Measurements from ENCODE around the gene C11orf21. TPM values are rescaled to one million over a fixed set of nuclear protein-coding genes. Genes with fewer than 3 reads are reported as not detected.

The C11orf21 gene
- total and polyA plus RNA-seq, 2 of the 8 experiments (the other 6 are each of a cell fraction or from before 2014, with no cell fraction given): not detected

- H3K9me3 ChIP-seq (ENCODE audit: insufficient read depth in 2 of 2, low read depth in 1 of 2, low read length in 1 of 2): peaks cover 0 to 12% of the 10 kb centered on the region in 2 experiments; a peak in 1 of 4 replicates
- POLR2A ChIA-PET (ENCODE audit: partially characterized antibody): no interaction called here
- H3K27ac ChIP-seq (ENCODE audit: low read depth, low read length): no peak overlapping the region
- H3K79me1 ChIP-seq (ENCODE audit: low read depth, low read length): no peaks in the 10 kb centered on the region
- H3K23me2 ChIP-seq (ENCODE audit: low read depth, low read length): peaks cover 8% of the 10 kb centered on the region; the same call in 1 of the 2 replicates
- peak overlapping the region in 3 of 4 experiments; percentile 15 to 67 (median 26); a peak in 4 of 8 replicates for H3K4me3 ChIP-seq (ENCODE audit: extremely low read depth in 1 of 4, insufficient read depth in 2 of 4, low read depth in 3 of 4, low read length in 4 of 4)
- H2BK15ac ChIP-seq (ENCODE audit: low read length): peak overlapping the region; percentile 83; the same call in 1 of the 2 replicates
- H4K91ac ChIP-seq (replicated peaks; ENCODE audit: insufficient read length, low read length): peak overlapping the region; percentile 15
- DNase-seq (ENCODE audit: low read depth in 1 of 2, low spot score in 2 of 2) (no peak), FAIRE-seq (no peak)
- peak overlapping the region; percentile 51 to 62; a peak in 3 of 4 replicates for H3K4me2 ChIP-seq (ENCODE audit: insufficient read depth in 1 of 2, low read depth in 2 of 2, low read length in 2 of 2)
- no peak overlapping the region for H3K56ac ChIP-seq (replicated peaks; ENCODE audit: insufficient read length, low read depth, low read length)
- no peak overlapping the region for H2BK5ac ChIP-seq (ENCODE audit: low read depth, low read length)
- H2BK120ac ChIP-seq (replicated peaks; ENCODE audit: low read depth, low read length): no peak overlapping the region
- H3K23ac ChIP-seq (ENCODE audit: insufficient read length): no peak overlapping the region
- H2BK12ac ChIP-seq (ENCODE audit: low read depth, low read length): no peak overlapping the region
- peaks cover 0 to 14% (median 3%) of the 10 kb centered on the region in 4 experiments; a peak in 3 of 7 replicates for H3K4me1 ChIP-seq (replicated peaks in 1 of 4; ENCODE audit: control insufficient read depth in 3 of 4, insufficient read depth in 4 of 4, low read length in 3 of 4)
- 83% methylated on average over 25 of the region's 26 CpGs; no CpG with 5 or more reads in 1 of the 2 experiments for WGBS, 2 experiments (ENCODE audit: extremely low coverage in 1 of 2, insufficient coverage in 1 of 2, insufficient read length in 1 of 2, insufficient replicate concordance in 2 of 2, low coverage in 1 of 2, low lambda C conversion rate in 2 of 2, missing lambda C conversion rate in 1 of 2)
- no peaks in the 10 kb centered on the region for H3K79me2 ChIP-seq (ENCODE audit: control insufficient read depth in 1 of 2, insufficient read depth in 2 of 2, low read length in 2 of 2)
- H4K5ac ChIP-seq (ENCODE audit: insufficient read length, low read depth, low read length): no peak overlapping the region
- H4K8ac ChIP-seq (ENCODE audit: extremely low read depth, insufficient read depth, low read length): no peak overlapping the region
- CTCF ChIA-PET (ENCODE audit: partially characterized antibody): interaction anchor here (0.9 to 2.2 kb wide), 10 partner anchors 17 to 117 kb away, joined by 3 to 6 read pairs (median 3); partner anchors contain the start of genes C11orf21 and TSPAN32
- peaks cover 21 to 82% (median 63%) of the 10 kb centered on the region in 4 experiments for H3K27me3 ChIP-seq (replicated peaks in 1 of 4; ENCODE audit: control insufficient read depth in 3 of 4, extremely low read depth in 1 of 4, insufficient read depth in 3 of 4, low read length in 3 of 4)
- no peak overlapping the region for H3K14ac ChIP-seq (ENCODE audit: insufficient read length)
- no peak overlapping the region for H3K4ac ChIP-seq (replicated peaks; ENCODE audit: insufficient read length, low read depth, low read length)
- H4K20me1 ChIP-seq (replicated peaks in 1 of 2; ENCODE audit: control insufficient read depth in 1 of 2, insufficient read depth in 2 of 2, low read length in 2 of 2): no peaks in the 10 kb centered on the region
- H2AFZ ChIP-seq (ENCODE audit: low read length): no peak overlapping the region
- no peak overlapping the region for H2BK20ac ChIP-seq (ENCODE audit: low read length)
- H3K18ac ChIP-seq (ENCODE audit: extremely low read depth, low read length): no peak overlapping the region; the same call in 1 of the 2 replicates
- peaks cover 0 to 6% (median 0%) of the 10 kb centered on the region in 4 experiments; a peak in 1 of 8 replicates for H3K36me3 ChIP-seq (ENCODE audit: control insufficient read depth in 2 of 4, insufficient read depth in 4 of 4, low read length in 3 of 4)
- no peak overlapping the region; the same call in 1 of the 2 replicates for H2AK5ac ChIP-seq (ENCODE audit: low read depth, low read length)
- H3K9ac ChIP-seq (replicated peaks in 1 of 4; ENCODE audit: extremely low read depth in 1 of 4, low read depth in 3 of 4, low read length in 3 of 4): no peak overlapping the region; a peak in 1 of 7 replicates
- TF ChIP-seq MAFK (IDR thresholded peaks at IDR 0.05; ENCODE audit: low read depth, low read length) (no peak), BACH1 (IDR thresholded peaks at IDR 0.05; ENCODE audit: low read length) (no peak), HDAC2 (IDR thresholded peaks at IDR 0.05; ENCODE audit: borderline replicate concordance in 1 of 2, low read depth in 2 of 2, low read length in 2 of 2) (no peak), SIRT6 (IDR thresholded peaks at IDR 0.05; ENCODE audit: low read length) (no peak), EP300 (IDR thresholded peaks at IDR 0.05; ENCODE audit: borderline replicate concordance in 1 of 2, low read depth in 2 of 2, low read length in 2 of 2) (no peak), YY1 (IDR thresholded peaks at IDR 0.05; ENCODE audit: low read depth, low read length) (no peak), CBX5 (IDR thresholded peaks at IDR 0.05; ENCODE audit: low read depth, low read length) (no peak), ATF2 (IDR thresholded peaks at IDR 0.05; ENCODE audit: low read length) (no peak)
These were observed 33.6 kb downstream of the C11orf21 start for GRCh38 chr11:2267851-2268728.

Measured in H1 (cell line).